ENCODE measurements around the gene L3MBTL4. TPM values are rescaled to one million over a fixed set of nuclear protein-coding genes. Genes with fewer than 3 reads are reported as not detected.

The L3MBTL4 gene
- total RNA-seq, 4 donors from 2014 or later, result 0.40 to 3.8 (median 0.76) TPM

Small RNAs within 50 kb of the gene (microRNA-seq; reads per million reads assigned to microRNA genes)
- 0 reads per million in 2 donors for gene MIR4317 (ENCODE audit: borderline replicate concordance in 2 of 2)

All from gastrocnemius medialis (tissue), 4 donors.